NCI-H1092 treated with DMSO at 0.1 percent for 48 hours (cell line): ENCODE measurements around the gene SLC4A7.

Source experiments
- DNase-seq: peaks from one replicate; lab custom pipeline; 2025; lab: John Stamatoyannopoulos, UW

The SLC4A7 gene

GRCh38 chr3:27325419-27325818, 158.8 kb downstream of the SLC4A7 start:
- no peak for DNase-seq

- no peak for DNase-seq
These were observed 159.5 kb downstream of the SLC4A7 start for GRCh38 chr3:27324686-27325085.

GRCh38 chr3:27323087-27323570, 161.1 kb downstream of the SLC4A7 start:
- DNase-seq = no peak
